Measurements from ENCODE around the gene PPP2R3A. TPM values are rescaled to one million over a fixed set of nuclear protein-coding genes. Genes with fewer than 3 reads are reported as not detected.

Gene PPP2R3A
- total RNA-seq, 1 donor from 2014 or later, result 19.3 TPM

DNA sequence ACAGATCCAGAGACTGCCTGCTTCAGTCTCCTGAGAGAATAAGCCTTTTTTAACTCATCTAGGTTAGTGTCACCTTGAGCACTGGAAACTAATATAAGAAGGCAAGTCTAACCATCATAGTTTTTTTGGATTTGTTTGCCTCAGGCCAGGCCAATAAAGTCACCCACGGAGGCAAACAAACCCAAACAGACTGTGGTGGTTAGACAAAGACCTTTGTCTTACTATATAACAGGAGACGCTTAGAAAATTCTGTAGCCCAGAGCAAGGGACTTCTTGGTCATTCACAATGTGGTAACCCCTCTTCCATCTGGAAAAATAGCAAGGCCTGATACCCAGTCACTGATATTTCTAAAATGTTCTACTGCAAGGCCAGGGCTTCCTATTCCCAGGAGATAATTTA lies 45.3 kb upstream of the PPP2R3A start:
- H3K9me3 Mint-ChIP-seq (ENCODE audit: unreplicated experiment), result no peaks in the 10 kb centered on the region
- no peak overlapping the region for H3K4me3 Mint-ChIP-seq (ENCODE audit: unreplicated experiment)
- H3K4me1 Mint-ChIP-seq (ENCODE audit: unreplicated experiment), result no peaks in the 10 kb centered on the region
- no peaks in the 10 kb centered on the region for H3K36me3 Mint-ChIP-seq (ENCODE audit: low read depth, unreplicated experiment)
- DNase-seq (ENCODE audit: low spot score), result no peak
- H3K27ac Mint-ChIP-seq (ENCODE audit: unreplicated experiment), result no peak overlapping the region
- TF ChIP-seq CTCF (IDR thresholded peaks at IDR 0.05; ENCODE audit: unreplicated experiment), result no peak
- peaks cover 4% of the 10 kb centered on the region for H3K27me3 Mint-ChIP-seq (ENCODE audit: unreplicated experiment)

GRCh38 chr3:135922903-135923250 lies 42.7 kb upstream of the PPP2R3A start:
- no peaks in the 10 kb centered on the region for H3K36me3 Mint-ChIP-seq (ENCODE audit: low read depth, unreplicated experiment)

GRCh38 chr3:135924506-135924905 lies 41.0 kb upstream of the PPP2R3A start:
- Mint-ChIP-seq H3K4me3 (ENCODE audit: unreplicated experiment) (no peak overlapping the region), H3K36me3 (ENCODE audit: low read depth, unreplicated experiment) (no peaks in the 10 kb centered on the region), H3K27ac (ENCODE audit: unreplicated experiment) (no peak overlapping the region), H3K9me3 (ENCODE audit: unreplicated experiment) (no peaks in the 10 kb centered on the region), H3K4me1 (ENCODE audit: unreplicated experiment) (no peaks in the 10 kb centered on the region), H3K27me3 (ENCODE audit: unreplicated experiment) (peaks cover 4% of the 10 kb centered on the region)
- no peak for TF ChIP-seq CTCF (IDR thresholded peaks at IDR 0.05; ENCODE audit: unreplicated experiment)
- DNase-seq (ENCODE audit: low spot score), result no peak

More at GRCh38 chr3:135922903-135923250, 42.7 kb upstream of the PPP2R3A start:
- Mint-ChIP-seq H3K4me3 (ENCODE audit: unreplicated experiment) (no peak overlapping the region), H3K9me3 (ENCODE audit: unreplicated experiment) (no peaks in the 10 kb centered on the region), H3K4me1 (ENCODE audit: unreplicated experiment) (no peaks in the 10 kb centered on the region), H3K27me3 (ENCODE audit: unreplicated experiment) (peaks cover 4% of the 10 kb centered on the region), H3K27ac (ENCODE audit: unreplicated experiment) (no peak overlapping the region)
- TF ChIP-seq CTCF (IDR thresholded peaks at IDR 0.05; ENCODE audit: unreplicated experiment), result no peak
- no peak for DNase-seq (ENCODE audit: low spot score)

- Mint-ChIP-seq H3K36me3 (ENCODE audit: low read depth, unreplicated experiment) (no peaks in the 10 kb centered on the region), H3K9me3 (ENCODE audit: unreplicated experiment) (no peaks in the 10 kb centered on the region), H3K27ac (ENCODE audit: unreplicated experiment) (no peak overlapping the region), H3K4me1 (ENCODE audit: unreplicated experiment) (no peaks in the 10 kb centered on the region), H3K27me3 (ENCODE audit: unreplicated experiment) (peaks cover 4% of the 10 kb centered on the region), H3K4me3 (ENCODE audit: unreplicated experiment) (no peak overlapping the region)
- no peak for DNase-seq (ENCODE audit: low spot score)
- TF ChIP-seq CTCF (IDR thresholded peaks at IDR 0.05; ENCODE audit: unreplicated experiment), result no peak
Observed at GRCh38 chr3:135926664-135927063, 38.9 kb upstream of the PPP2R3A start.

- Mint-ChIP-seq H3K4me3 (ENCODE audit: unreplicated experiment) (no peak overlapping the region), H3K4me1 (ENCODE audit: unreplicated experiment) (no peaks in the 10 kb centered on the region), H3K27ac (ENCODE audit: unreplicated experiment) (no peak overlapping the region), H3K36me3 (ENCODE audit: low read depth, unreplicated experiment) (no peaks in the 10 kb centered on the region), H3K27me3 (ENCODE audit: unreplicated experiment) (peaks cover 4% of the 10 kb centered on the region), H3K9me3 (ENCODE audit: unreplicated experiment) (no peaks in the 10 kb centered on the region)
- no peak for TF ChIP-seq CTCF (IDR thresholded peaks at IDR 0.05; ENCODE audit: unreplicated experiment)
- no peak for DNase-seq (ENCODE audit: low spot score)
Observed at GRCh38 chr3:135927155-135927554, 38.4 kb upstream of the PPP2R3A start.
